Kidney glomerular epithelial cell (primary cell): Measurements from ENCODE around the gene ITSN1.
A peak's percentile ranks its signal among the peaks of the same experiment; 100 is the strongest.

Source experiments
- DNase-seq: peaks from one replicate; lab custom pipeline; 2025; lab: John Stamatoyannopoulos, UW

The ITSN1 gene

GRCh38 chr21:33931799-33932390 is 289.6 kb downstream of the ITSN1 start:
- no peak for DNase-seq

- no peak for DNase-seq
These were observed 290.4 kb downstream of the ITSN1 start for GRCh38 chr21:33932731-33933130.

DNA sequence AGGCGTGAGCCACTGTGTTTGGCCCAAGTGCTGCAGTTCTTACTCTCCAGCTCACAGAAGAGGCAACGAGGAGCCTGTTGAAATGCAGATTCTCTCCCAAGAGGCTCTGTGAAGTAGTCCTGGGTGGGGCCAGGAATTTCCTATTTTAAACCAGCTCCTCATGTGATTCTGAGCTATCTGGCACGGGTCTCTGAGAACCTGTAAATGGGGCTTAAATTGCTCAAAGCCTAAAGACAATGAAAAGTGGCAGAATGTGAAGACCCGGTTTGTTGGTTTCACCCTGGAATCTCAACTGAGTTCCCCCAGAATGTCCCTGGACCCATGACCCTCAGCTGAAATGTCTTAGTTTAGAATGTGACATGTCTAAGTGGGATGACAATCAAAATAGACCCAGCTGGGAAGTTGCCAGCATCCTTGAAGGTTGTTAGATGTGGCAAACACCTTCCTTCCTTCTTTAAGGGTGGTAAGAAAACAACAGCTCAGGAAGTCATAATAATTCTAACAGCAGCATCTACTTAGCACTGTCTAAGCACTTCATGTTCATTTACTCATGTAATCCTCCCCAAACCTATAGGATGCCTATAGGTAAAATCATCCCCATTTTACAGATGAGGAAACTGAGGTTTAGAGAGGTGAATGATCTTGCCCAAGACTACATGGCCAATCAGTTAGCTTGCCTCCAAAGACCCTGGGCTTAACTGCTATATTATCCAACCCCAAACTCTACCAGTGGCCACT is 294.2 kb downstream of the ITSN1 start:
- DNase-seq = no peak

GRCh38 chr21:33937146-33937545 is 294.8 kb downstream of the ITSN1 start:
- DNase-seq = no peak

DNA sequence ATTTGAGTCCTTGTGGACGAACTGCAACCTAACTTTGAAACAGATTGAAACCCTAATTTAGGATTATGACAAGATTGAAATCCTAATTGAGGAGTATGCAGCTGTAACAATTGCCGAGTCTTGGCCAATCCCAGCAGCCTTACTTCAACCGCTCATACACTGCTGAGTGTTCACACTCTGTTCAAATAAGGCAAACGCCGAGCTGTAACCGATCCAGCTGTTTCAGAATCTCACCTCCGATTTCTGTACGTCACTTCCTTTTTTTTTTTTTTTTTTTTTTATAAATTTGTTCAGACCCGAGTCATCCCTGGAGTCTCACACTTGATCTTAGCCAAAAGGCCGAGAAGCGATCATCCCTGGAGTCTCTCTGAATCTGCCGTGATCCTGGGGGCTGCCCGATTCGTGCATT is 295.6 kb downstream of the ITSN1 start:
- no peak for DNase-seq

DNA sequence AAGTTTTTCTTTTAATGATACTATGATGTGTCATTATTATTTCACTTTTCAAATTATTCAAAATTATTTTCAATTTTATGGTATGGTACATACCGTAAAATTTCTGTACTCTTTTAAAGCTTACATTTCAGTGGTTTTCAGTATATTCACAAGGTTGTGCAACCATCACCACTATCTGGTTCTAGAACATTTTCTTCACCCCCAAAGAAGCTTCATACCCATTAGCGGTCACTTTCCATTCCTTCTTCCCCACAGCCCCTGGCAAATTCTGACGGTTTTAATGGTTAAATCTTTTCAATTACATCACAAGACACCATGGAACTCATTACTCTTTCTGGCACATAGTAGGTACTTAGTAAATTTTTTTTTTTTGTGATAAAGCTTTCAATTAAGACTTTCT is 296.1 kb downstream of the ITSN1 start:
- DNase-seq = no peak

GRCh38 chr21:33939226-33939625 is 296.9 kb downstream of the ITSN1 start:
- DNase-seq = no peak

DNA sequence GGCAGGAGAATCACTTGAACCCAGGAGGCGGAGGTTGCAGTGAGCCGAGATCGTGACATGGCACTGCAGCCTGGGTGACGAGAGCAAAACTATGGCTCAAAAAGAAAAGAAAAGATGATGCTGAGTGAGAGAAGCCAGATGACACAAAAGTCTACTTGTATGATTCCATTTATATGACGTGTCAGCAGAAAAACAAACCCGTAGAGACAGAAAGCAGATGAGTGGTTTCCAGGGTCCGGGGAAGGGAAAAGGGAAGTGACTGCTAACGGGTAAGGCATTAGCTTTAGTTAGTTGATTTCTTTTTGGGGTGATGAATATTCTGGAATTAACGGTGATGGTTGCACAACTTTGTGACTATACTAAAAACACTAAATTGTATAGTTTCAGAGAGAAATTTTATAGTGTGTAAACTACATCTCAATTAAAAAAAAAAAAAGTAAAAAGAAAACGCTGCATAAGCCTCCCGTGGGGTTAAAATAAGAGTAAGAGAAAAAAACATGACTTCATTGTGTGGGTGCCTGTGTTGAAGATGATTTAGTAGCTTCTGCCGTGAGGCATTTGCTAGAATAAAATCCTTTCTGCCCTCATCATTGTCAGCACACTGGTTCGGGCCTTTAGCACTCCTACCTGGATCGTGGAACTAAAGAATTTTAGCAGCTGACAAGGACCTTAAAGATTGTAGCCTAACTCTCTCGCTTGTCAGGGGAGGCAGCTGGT is 298.0 kb downstream of the ITSN1 start:
- DNase-seq = peak; percentile 58

DNA sequence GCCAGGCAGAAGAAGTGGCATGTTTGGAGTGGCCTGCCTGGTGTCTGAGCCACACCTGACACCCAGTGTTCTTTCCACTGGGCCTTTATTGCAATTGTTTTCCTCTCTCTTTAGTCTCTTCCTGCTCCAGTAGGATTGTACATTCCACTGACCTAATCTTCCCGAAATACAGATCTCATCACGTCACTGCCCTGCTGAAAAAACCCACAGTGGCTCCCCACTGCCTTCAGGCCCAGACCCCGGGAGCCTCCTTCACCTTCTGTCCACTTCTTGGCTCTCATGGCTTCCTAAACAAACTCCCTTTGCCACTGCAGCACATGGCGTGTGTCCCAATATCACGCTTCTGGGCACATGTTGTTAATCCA is 298.6 kb downstream of the ITSN1 start:
- DNase-seq = peak; percentile 70

DNA sequence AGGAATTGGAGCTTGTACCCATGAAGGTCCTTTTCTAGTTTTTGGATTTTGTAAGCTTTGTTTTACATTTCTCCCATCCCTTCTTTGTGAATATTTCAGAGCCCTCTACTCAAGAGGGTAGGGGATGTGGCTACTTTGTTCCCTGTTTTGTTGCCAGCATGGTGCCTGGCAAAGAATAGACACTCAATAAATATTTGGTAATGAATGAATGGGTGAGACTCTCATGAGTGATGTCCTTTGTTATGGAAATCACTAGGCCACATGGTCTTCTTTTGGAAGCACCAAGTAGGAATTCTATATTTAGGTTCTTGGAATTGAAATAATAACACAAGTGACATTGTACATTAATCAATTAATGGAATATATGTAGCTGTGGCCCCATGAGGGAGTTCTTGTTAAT is 300.1 kb downstream of the ITSN1 start:
- DNase-seq = no peak

GRCh38 chr21:33943293-33943692 is 301.0 kb downstream of the ITSN1 start:
- DNase-seq = no peak

DNA sequence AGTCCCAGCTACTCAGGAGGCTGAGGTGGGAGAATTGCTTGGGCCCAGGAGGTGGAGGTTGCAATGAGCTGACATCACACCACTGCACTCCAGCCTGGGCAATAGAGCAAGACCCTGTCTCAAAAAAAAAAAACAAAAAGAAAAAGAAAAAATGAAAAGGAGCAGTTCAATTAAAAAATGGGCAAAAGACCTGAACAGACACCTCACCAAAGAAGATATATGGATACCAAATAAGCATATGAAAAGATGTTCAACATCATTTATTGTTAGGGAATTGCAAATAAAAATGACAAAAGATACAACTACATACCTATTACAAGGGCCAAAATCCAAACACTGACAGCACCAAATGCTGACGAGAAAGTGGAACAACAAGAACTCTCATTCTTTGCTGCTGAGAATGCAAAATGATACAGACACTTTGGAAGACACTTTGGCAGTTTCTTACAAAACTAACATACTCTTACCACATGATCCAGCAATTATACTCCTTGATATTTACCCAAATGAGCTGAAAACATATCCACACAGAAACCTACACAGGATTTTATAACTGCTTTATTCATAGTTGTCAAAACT is 302.0 kb downstream of the ITSN1 start:
- DNase-seq = no peak

DNA sequence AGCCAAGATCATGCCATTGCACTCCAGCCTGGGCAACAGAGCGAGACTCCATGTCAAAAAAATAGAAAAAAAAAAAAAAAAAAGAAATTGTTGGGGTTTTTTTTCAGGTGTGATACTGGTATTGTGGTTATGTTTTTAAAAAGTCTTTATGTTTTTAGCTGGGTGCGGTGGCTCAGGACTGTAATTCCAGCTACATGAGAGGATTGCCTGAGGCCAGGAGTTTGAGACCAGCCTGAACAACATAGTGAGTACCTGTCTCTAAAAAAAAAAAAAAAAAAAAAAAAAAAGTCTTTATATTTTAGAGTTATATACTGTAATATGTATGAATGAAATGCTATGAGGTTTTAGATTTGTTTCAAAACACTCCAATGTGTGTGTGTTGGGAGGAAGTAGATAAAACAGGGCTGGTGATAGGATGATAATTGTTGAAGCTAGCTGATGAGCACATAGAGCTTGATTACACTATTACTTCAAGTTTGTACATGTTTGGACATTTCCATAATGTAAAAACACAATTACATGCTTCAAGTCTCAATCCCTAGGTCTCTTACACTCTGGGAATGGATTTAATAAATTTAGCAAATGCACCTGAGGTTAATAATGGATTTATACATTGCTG is 303.5 kb downstream of the ITSN1 start:
- DNase-seq = no peak

GRCh38 chr21:33947451-33948095 is 305.3 kb downstream of the ITSN1 start:
- peak; percentile 99 for DNase-seq

- no peak for DNase-seq
These were observed 306.0 kb downstream of the ITSN1 start for GRCh38 chr21:33948096-33948950.

GRCh38 chr21:33948951-33949444 is 306.7 kb downstream of the ITSN1 start:
- DNase-seq = no peak
